Spinal cord (tissue), 10 donors: ENCODE data around the gene ZNF789. TPM values are rescaled to one million over a fixed set of nuclear protein-coding genes. Genes with fewer than 3 reads are reported as not detected.
"Not testable (repeated sequence)": the region's sequence is repeated elsewhere in the genome, so short reads cannot be mapped to it uniquely, and the experiment has no call there.

ENCODE experiments used
- DNase-seq, 6 donors: peaks; one replicate each; pipeline versions ENCODE4 v3.0.0 to v3.0.0-alpha.2; 2013 to 2015; ENCODE audit warnings: low spot score in 6 of 6, low read depth in 4 of 6
- H3K27ac ChIP-seq: one replicate; pipeline ENCODE4 v1.5.1; 2013; ENCODE audit warnings: low read depth, low read length, control low read depth
- H3K27me3 ChIP-seq: one replicate; pipeline ENCODE4 v1.6.1; 2013; ENCODE audit warnings: low read length; ENCODE audit not compliant: control insufficient read depth, insufficient read depth
- H3K36me3 ChIP-seq: one replicate; pipeline ENCODE4 v1.6.1; 2013; ENCODE audit warnings: low read length; ENCODE audit not compliant: control insufficient read depth, insufficient read depth
- H3K4me1 ChIP-seq: one replicate; pipeline ENCODE4 v1.6.1; 2013; ENCODE audit warnings: low read length; ENCODE audit not compliant: control insufficient read depth, insufficient read depth
- H3K4me3 ChIP-seq: one replicate; pipeline ENCODE4 v1.5.1; 2013; ENCODE audit warnings: low read depth, low read length, control low read depth
- H3K9me3 ChIP-seq: one replicate; pipeline ENCODE4 v1.6.1; 2013; ENCODE audit warnings: low read length; ENCODE audit not compliant: control insufficient read depth, insufficient read depth
- WGBS: methylation state at CpG from one replicate; pipeline ENCODE4 v1.1.5; 2013; ENCODE audit warnings: missing lambda C conversion rate; ENCODE audit not compliant: insufficient coverage; 5-methylcytosine and 5-hydroxymethylcytosine counted together
- long read RNA-seq, 4 donors: transcript quantifications; one replicate each; lab custom pipeline, GENCODE V29; 2026
- polyA plus RNA-seq, 2 donors: library from polyadenylated mRNA; unstranded; fragments of 120-200 nt; gene quantifications; one replicate each; pipeline ENCODE4 v1.2.1, GENCODE V29; 2013; ENCODE audit not compliant: insufficient read length in 2 of 2
- total RNA-seq, 2 donors: library from RNA; depleted of rRNA in 1 of 2; stranded (reverse); fragments of 120-200 nt in 1 of 2; fragments of >200 nt in 1 of 2; gene quantifications; one replicate each; pipeline versions ENCODE4 v1.2.3 to v1.2.4, GENCODE V29; 2013 to 2014
- donor health status: healthy.

ZNF789 gene
- total RNA-seq (10 to 100 TPM; 16.5 to 20.8 TPM), polyA plus RNA-seq (10 to 100 TPM; 26.8 to 53.8 TPM)
- long read RNA-seq, donor 1, partial matches to known transcripts: 0 of 3 reads
- long read RNA-seq, donor 1, other reads (novel, unspliced or antisense): 0 of 3 reads
- long read RNA-seq, donor 2: 0 reads
- long read RNA-seq, donor 3: 0 reads
- long read RNA-seq, donor 4, partial matches to known transcripts: 0 of 3 reads
- long read RNA-seq, donor 4, other reads (novel, unspliced or antisense): 0 of 3 reads

GRCh38 chr7:99472561-99473314, at the start of gene ZNF789:
ZNF789 (plus strand) TSS chr7:99472890; CDS start chr7:99476457, 3,567 bp downstream.
- peaks cover 6% of the 10 kb centered on the region for H3K36me3 ChIP-seq
- under 1% methylated on average over 54 of the region's 56 CpGs for WGBS
- DNase-seq: peak; percentile 86 to 99 (median 96)
- peaks cover 9% of the 10 kb centered on the region for H3K4me1 ChIP-seq
- no peaks in the 10 kb centered on the region for H3K9me3 ChIP-seq
- H3K27ac ChIP-seq: peak within 1 kb of the TSS; percentile 93
- H3K27me3 ChIP-seq: no peaks in the 10 kb centered on the region
- H3K4me3 ChIP-seq: peak within 1 kb of the TSS; percentile 93

DNA sequence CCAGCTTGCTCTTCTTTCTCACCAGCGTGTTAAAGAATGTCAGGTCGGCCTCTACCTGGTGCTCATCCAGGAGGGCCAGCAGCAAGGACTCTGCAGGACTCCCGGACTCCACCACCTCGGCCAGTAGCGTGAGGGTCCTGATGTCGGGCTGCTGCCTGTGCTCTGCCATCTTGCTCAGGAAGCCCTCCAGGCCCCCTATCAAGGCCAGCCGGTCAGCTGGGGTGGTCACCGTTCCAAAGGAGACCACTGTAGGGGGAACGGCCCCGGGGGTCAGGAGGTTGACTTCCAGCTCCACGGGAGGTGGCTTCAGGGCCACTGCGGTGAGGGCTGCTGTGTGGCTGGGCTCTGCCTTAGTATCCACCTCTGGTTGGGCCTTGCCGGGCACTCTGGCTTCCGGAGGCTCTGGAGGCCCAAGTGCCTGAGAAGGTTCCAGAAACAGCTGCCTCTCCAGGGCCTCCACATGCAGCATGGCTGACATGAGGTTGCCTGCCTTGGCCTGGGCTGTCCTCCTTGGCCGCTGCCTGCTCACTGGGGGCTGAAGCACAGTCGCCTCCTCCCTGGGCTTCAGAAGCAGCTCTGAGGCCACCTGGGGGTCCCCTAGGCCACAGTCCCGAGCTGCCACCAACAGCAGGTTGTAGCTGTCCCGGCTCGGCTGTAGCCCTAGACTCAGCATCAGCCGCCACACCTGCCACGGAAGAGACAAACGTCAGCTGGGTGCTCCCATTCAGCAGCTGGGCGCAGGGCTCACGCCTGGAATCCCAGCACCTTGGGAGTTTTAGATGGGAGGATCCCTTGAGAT, 47.6 kb upstream of the ZNF789 start:
- peaks cover 79% of the 10 kb centered on the region for H3K36me3 ChIP-seq

GRCh38 chr7:99428972-99429566, 43.6 kb upstream of the ZNF789 start:
- Histone ChIP-seq H3K4me3 (no peak overlapping the region), H3K4me1 (no peaks in the 10 kb centered on the region), H3K27me3 (no peaks in the 10 kb centered on the region), H3K27ac (no peak overlapping the region), H3K36me3 (peaks cover 76% of the 10 kb centered on the region), H3K9me3 (no peaks in the 10 kb centered on the region)
- DNase-seq: no peak
- WGBS: 95% methylated on average over 9 of the region's 10 CpGs

More for the DNA sequence above, 47.6 kb upstream of the ZNF789 start:
- Histone ChIP-seq H3K4me1 (no peaks in the 10 kb centered on the region), H3K27me3 (no peaks in the 10 kb centered on the region), H3K9me3 (no peaks in the 10 kb centered on the region), H3K27ac (no peak overlapping the region), H3K4me3 (no peak overlapping the region)
- no peak for DNase-seq
- 95% methylated on average over 22 of the region's 24 CpGs for WGBS

- Histone ChIP-seq H3K4me3 (no peak overlapping the region), H3K27ac (no peak overlapping the region), H3K4me1 (no peaks in the 10 kb centered on the region), H3K27me3 (no peaks in the 10 kb centered on the region), H3K36me3 (peaks cover 75% of the 10 kb centered on the region), H3K9me3 (no peaks in the 10 kb centered on the region)
- no peak for DNase-seq
- WGBS: 100% methylated on average over 6 of the region's 8 CpGs
Measured at GRCh38 chr7:99429756-99430155, 42.9 kb upstream of the ZNF789 start.

GRCh38 chr7:99431756-99432540, 40.7 kb upstream of the ZNF789 start:
- WGBS: 100% methylated on average over 8 of the region's 13 CpGs
- DNase-seq, H3K27me3 ChIP-seq, H3K9me3 ChIP-seq, H3K27ac ChIP-seq, H3K4me3 ChIP-seq, H3K4me1 ChIP-seq: not testable (repeated sequence)
- H3K36me3 ChIP-seq: peaks cover 72% of the 10 kb centered on the region

GRCh38 chr7:99433158-99433557, 39.5 kb upstream of the ZNF789 start:
- Histone ChIP-seq H3K27ac (no peak overlapping the region), H3K27me3 (no peaks in the 10 kb centered on the region), H3K4me1 (peaks cover 10% of the 10 kb centered on the region), H3K4me3 (no peak overlapping the region), H3K36me3 (peaks cover 72% of the 10 kb centered on the region), H3K9me3 (no peaks in the 10 kb centered on the region)
- WGBS: 95% methylated on average over 8 of the region's 9 CpGs
- DNase-seq: no peak

DNA sequence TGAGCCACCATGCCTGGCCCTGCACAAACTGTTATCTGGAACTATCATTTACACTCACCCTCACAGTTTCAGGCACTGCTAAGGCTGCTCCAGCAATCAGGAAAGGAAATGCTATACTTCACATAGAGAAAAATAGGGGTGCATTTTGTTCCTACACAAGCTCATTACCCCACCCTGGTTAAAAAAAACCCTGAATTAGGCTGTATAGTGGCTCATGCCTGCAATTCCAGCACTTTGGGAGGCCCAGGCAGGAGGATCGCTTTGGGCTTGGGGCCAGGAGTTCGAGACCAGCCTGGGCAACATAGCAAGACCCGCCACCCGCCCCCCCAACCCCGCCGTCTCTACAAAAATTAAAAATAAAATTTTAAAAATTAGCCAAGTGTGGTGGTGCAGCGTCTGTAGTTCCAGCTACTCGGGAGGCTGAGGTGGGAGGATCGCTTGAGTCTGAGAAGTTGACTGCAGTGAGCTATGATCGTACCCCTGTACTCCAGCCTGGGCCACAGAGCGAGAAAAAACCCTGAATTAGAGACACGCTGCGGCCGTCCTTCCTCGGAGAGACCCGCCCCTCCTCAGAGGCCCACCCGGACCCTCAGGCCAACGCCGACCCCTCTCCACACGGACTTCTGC, 34.6 kb upstream of the ZNF789 start:
- Histone ChIP-seq H3K36me3 (peaks cover 43% of the 10 kb centered on the region), H3K4me1 (peaks cover 30% of the 10 kb centered on the region), H3K9me3 (no peaks in the 10 kb centered on the region), H3K27me3 (no peaks in the 10 kb centered on the region), H3K27ac (peak overlapping the region; percentile 69), H3K4me3 (peak overlapping the region; percentile 94)
- WGBS: 2% methylated on average over 14 of the region's 20 CpGs
- DNase-seq: no peak

GRCh38 chr7:99438573-99439480, 33.9 kb upstream of the ZNF789 start, which contains the start of the genes CPSF4 and PTCD1:
CPSF4 (plus strand) TSS chr7:99438943; CDS start chr7:99439083, 140 bp downstream.
PTCD1 (minus strand) TSS chr7:99438798; CDS start chr7:99435242, 3,556 bp downstream.
- H3K4me1 ChIP-seq: peaks cover 30% of the 10 kb centered on the region

More at GRCh38 chr7:99438573-99439480, 33.9 kb upstream of the ZNF789 start, which contains the start of the genes CPSF4 and PTCD1:
- peak within 1 kb of the TSS; percentile 90 for H3K27ac ChIP-seq
- H3K9me3 ChIP-seq: no peaks in the 10 kb centered on the region
- no peaks in the 10 kb centered on the region for H3K27me3 ChIP-seq
- WGBS: under 1% methylated on average over 89 of the region's 89 CpGs
- peaks cover 43% of the 10 kb centered on the region for H3K36me3 ChIP-seq
- peak within 1 kb of the TSS; percentile 94 for H3K4me3 ChIP-seq
- peak; percentile 77 to 98 (median 91) for DNase-seq
